HG02840 (cell line): ENCODE measurements around the gene DTX1.

Source experiments
- ATAC-seq: cut with Tn5 transposase; IDR thresholded peaks from one replicate; pipeline ENCODE4 v1.9.1; 2021; ENCODE audit warnings: mild to moderate bottlenecking, moderate library complexity, moderate number of reproducible peaks; ENCODE audit not compliant: unreplicated experiment, low FRiP score

Gene DTX1

GRCh38 chr12:113069751-113070116, 13.2 kb downstream of the DTX1 start:
- no peak for ATAC-seq

DNA sequence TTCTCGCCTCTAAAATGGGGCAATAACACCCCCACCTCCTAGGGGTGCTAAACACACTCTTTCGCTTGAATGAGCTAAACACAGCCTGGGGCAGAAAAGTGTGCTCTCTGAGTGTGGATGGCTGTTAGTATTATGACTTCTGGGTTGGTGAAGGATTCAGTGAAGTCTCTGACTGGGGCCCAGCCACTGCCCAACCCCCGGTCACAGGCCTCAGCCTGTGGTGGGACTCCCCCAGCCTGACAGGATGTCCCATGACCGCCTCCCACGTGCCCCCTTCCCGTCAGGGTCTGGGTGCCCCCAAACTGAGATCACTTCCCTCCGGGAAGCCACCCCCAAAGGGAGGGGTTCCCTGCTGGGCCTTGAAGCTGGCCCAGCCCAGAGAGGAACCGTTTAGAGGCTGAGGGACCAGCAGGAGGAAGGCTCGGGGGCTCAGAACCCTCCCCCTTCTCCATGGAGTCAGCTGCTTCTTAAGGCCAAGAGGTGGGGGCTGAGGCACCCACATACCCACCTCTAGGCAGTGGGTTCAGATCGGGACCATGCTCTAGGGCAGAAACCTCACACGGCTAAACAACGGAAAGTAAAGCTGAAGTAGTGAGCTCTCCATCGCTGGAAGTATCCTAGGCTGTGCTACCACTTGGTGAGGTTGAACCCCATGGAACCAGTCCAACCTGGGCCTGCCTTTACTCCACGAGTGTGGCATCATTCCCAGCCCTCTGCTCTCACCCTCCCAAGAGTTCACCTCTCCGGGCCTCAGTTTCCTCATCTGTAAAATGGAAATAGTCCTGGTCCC, 13.8 kb downstream of the DTX1 start:
- ATAC-seq, result no peak

DNA sequence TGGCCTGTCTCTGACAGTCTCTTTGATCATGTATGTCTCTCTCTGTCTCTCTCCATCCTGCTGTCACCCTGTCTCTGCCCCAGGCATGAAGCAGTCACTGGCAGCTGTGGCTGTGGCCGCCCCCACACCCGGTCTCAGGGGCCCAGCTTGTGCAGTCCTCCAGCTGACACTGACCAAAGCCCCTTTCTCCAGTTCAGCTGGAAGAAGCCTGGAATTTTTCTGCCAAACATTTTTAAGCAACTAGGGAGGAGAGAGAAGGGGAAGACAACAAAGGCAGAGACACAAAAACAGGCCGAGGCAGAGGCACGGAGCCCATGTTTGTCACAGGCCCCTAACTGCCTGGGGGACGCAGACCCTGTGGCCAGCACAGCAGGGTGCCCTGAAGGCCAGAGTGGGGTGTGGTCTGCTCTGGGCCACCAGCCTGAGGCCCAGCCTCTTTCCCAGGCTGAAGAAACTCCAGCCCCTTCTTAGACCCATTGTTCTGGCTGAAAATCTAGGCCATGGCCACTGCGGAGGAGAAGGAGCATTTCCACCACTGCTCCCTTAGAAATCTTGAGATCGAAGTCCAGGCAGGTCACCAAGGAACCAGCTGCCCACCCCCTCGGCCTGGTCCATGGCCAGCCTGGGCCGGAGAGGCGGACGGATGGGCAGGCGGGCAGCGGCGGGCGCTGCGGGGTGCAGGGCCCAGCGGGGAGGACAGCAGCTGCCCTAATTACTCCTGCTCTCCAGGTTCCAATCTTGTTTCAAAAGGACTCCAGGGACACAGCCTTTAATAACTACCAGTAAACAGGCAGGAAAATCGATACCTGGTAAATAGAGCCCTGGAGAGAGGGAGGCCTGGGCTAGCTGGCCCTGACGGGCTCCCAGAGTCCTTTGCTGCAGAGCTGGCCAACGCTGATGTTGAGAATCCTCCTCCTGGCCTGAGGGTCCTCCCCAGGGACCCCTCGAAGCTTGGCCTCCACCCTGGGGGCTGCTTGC, 14.9 kb downstream of the DTX1 start:
- ATAC-seq, result no peak

DNA sequence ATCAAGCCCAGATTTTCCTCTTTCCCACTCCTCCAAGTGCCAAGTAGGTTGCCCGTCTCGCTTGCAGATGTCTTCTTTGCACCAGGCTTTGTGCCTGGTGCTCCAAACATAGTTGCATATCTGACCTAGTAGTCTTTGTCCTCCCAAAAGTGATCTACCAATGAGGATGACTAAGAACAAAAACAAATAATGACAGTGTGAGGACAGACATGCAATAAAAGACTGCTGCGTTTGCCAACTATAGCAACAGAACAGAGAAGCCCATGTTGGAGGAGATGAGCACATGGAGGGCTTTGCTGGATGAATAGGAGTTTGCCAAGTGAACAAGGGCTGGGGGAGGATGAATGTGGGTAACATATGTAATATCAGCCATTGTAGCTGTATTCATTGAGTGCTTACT, 15.6 kb downstream of the DTX1 start:
- ATAC-seq, result no peak

- no peak for ATAC-seq
Observed at GRCh38 chr12:113073586-113073985, 17.1 kb downstream of the DTX1 start.

GRCh38 chr12:113075137-113075683, 18.7 kb downstream of the DTX1 start:
- ATAC-seq, result peak; percentile 84

- ATAC-seq, result no peak
Observed at GRCh38 chr12:113077057-113077858, 20.7 kb downstream of the DTX1 start.

DNA sequence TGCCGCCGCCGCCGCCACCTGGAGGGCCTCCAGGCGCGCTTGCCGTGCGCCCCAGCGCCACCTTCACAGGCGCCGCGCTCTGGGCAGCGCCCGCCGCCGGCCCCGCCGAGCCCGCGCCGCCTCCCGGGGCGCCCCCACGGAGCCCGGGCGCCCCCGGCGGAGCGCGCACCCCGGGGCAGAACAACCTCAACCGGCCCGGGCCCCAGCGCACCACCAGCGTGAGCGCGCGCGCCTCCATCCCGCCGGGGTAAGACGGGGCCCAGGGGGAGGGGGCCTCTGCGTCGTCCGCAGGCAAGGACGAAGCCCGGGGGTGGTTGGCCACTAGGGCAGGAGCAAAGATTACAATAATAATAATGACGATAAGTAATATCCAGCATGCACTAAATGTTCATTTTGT, 21.3 kb downstream of the DTX1 start:
- no peak for ATAC-seq

- no peak for ATAC-seq
Observed at GRCh38 chr12:113081873-113082272, 25.3 kb downstream of the DTX1 start.

DNA sequence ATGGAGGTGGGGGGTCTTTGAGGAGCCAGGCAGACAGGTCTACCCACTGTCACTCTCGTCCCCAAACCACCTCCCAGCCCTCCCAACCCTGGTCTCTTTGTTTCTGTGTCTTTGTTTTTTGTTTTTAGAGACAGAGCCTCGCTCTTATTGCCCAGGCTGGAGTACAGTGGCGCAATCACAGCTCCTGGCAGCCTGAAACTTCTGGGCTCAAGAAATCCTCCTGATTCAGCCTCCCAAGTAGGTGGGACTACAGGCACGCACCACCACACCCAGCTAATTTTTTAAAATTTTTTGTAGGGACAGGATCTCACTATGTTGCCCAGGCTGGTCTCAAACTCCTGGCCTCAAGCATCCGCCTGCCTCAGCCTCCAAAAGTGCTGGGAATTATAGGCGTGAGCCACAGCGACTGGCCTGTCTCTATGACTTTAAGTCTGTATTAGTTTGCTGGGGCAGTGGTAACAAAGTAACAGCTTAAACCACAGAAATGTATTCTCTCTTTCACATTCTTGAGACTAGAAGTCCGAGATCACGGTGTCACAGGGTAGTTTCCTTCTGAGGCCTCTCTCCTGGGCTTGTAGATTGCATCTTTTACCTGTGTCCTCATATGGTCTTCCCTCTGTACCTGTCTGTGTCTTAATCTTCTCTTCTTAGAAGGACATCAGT, 26.1 kb downstream of the DTX1 start:
- ATAC-seq, result no peak

DNA sequence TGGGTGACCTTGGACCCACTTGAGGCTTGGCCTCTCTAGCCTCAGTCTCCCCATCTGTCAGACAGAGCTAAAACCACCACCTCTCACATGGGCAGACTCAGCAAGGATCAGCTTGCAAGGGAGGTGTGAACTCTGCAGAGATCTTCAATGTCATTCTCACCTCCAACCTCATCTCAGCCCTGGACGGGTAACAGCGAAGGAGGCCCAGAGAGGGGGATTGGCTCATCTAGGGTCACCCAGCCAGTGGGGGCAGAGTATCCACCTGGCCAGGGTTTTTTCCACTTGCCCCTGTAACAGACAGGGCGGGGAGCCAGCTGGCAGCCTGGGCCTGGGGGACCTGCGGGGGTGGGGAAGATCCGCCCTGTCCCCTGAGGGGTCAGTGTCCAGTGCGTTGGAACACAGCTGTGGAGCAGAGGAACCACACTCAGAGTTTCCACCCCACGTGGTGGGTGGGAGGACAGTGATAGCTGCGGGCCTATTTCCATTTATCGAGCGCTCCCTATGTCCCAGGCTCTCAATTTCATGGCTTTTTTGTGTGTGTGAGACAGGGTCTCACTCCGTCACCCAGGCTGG, 27.4 kb downstream of the DTX1 start:
- no peak for ATAC-seq

GRCh38 chr12:113086249-113087164, 30.0 kb downstream of the DTX1 start:
- ATAC-seq, result no peak

DNA sequence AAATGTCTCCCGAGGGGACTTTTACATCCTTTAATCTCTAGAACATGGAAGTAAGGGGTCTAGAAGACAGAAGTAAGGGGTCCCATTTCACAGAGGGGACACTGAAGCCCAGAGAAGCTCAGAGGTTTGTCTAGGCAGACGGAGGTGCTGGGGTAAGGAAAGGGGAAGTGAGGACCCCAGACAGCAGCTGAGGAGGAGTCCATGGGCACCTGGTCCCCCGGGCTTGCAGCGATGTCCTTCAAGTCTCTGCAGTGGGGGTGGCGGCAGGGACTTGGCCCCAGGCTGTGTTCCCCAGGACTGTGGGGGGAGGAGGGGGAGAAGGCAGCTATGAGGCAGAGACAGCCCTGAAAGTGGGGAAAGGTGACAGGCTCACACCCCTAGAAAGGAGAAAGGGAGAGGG, 30.7 kb downstream of the DTX1 start:
- no peak for ATAC-seq

DNA sequence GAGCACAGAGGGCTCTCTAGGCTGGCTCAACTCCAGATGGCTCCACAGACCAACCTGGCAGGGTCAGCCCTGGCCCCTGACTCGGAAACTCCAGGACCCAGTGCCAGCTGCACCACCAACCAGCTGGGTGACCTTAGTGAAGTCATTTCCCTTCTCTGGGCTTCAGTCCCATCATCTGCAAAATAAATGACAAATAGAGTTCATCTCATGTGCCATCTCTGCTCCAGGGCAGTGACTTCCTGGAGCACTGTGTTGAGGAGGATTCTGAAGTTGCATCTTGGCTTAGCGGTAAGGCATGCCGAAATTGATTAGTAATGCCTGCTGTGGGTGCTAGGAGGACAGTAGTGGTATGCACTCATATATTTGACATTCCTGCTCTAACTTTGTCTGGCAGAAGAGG, 31.5 kb downstream of the DTX1 start:
- no peak for ATAC-seq

- no peak for ATAC-seq
Observed at GRCh38 chr12:113088971-113089756, 32.6 kb downstream of the DTX1 start.

GRCh38 chr12:113089839-113090238, 33.3 kb downstream of the DTX1 start:
- no peak for ATAC-seq

DNA sequence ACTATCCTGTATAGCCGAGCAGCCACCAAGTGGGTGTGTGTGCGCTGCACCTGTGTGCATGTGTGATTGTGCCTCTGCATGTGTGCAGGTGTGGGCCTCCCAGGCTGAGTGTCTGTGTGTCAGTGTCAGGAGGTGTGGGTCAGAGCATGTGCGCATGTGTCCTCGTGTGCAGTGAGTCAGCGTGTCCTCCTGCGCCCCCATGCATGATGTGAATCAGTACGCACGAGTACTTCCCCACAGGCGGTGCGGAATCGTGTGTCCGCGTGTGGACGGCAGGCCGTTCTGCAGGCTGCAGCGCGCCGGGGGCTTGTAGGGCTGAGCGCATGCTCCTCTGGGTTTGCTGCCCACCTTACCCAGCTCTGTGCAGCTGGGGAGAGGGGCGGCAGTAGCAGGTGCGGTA, 34.2 kb downstream of the DTX1 start:
- ATAC-seq, result no peak

GRCh38 chr12:113091506-113091905, 35.0 kb downstream of the DTX1 start:
- no peak for ATAC-seq
